Skin epidermis (tissue), 12 donors: ENCODE measurements around the gene SFSWAP.

Experiments used
- H3K27ac ChIP-seq, 21 experiments: fragments of 200-600 bp; sonication (generic) in 11 of 21; one replicate each; pipeline ENCODE4 v1.5.0; 2020; ENCODE audit warnings: mild to moderate bottlenecking in 3 of 21, inconsistent platforms in 2 of 21, moderate library complexity in 2 of 21
- H3K4me3 ChIP-seq, 7 experiments: fragments of 200-600 bp; sonication (generic) in 2 of 7; one replicate each; pipeline ENCODE4 v1.5.0; 2020; ENCODE audit warnings: inconsistent platforms in 2 of 7, mild to moderate bottlenecking in 2 of 7, moderate library complexity in 1 of 7

Gene SFSWAP

GRCh38 chr12:131827961-131828534 lies 117.2 kb downstream of the SFSWAP start, which contains the start of gene MMP17:
Gene MMP17, plus strand, starts transcription at chr12:131828393. Its CDS starts 102 bp downstream, at chr12:131828495.
- Histone ChIP-seq H3K4me3 (peak within 1 kb of the TSS; percentile 43 to 58 (median 47)), H3K27ac (peak within 1 kb of the TSS in 11 of 21 experiments; percentile 25 to 77 (median 54))

- H3K27ac ChIP-seq, result peak overlapping the region in 11 of 21 experiments; percentile 25 to 77 (median 54)
Observed at GRCh38 chr12:131828671-131829355, 117.9 kb downstream of the SFSWAP start.

GRCh38 chr12:131829356-131829747 lies 118.5 kb downstream of the SFSWAP start:
- H3K27ac ChIP-seq, result peak overlapping the region in 11 of 21 experiments; percentile 25 to 77 (median 54)

More at GRCh38 chr12:131828671-131829355, 117.9 kb downstream of the SFSWAP start:
- peak overlapping the region; percentile 43 to 58 (median 47) for H3K4me3 ChIP-seq

GRCh38 chr12:131829791-131830334 lies 119.0 kb downstream of the SFSWAP start:
- peak overlapping the region; percentile 43 to 58 (median 47) for H3K4me3 ChIP-seq
- peak overlapping the region in 16 of 21 experiments; percentile 27 to 78 (median 58) for H3K27ac ChIP-seq

More at GRCh38 chr12:131829356-131829747, 118.5 kb downstream of the SFSWAP start:
- H3K4me3 ChIP-seq, result peak overlapping the region; percentile 43 to 58 (median 47)

- peak overlapping the region; percentile 34 to 58 (median 47) for H3K4me3 ChIP-seq
Observed at GRCh38 chr12:131830335-131830913, 119.5 kb downstream of the SFSWAP start.

GRCh38 chr12:131830914-131831571 lies 120.2 kb downstream of the SFSWAP start:
- H3K27ac ChIP-seq, result peak overlapping the region in 19 of 21 experiments; percentile 17 to 78 (median 62)

More at GRCh38 chr12:131830335-131830913, 119.5 kb downstream of the SFSWAP start:
- H3K27ac ChIP-seq, result peak overlapping the region in 19 of 21 experiments; percentile 17 to 78 (median 62)

GRCh38 chr12:131831635-131832041 lies 120.7 kb downstream of the SFSWAP start:
- peak overlapping the region; percentile 34 to 58 (median 47) for H3K4me3 ChIP-seq

More at GRCh38 chr12:131830914-131831571, 120.2 kb downstream of the SFSWAP start:
- peak overlapping the region; percentile 34 to 58 (median 47) for H3K4me3 ChIP-seq

GRCh38 chr12:131832321-131833231 lies 121.7 kb downstream of the SFSWAP start:
- H3K4me3 ChIP-seq, result peak overlapping the region in 4 of 7 experiments; percentile 15 to 58 (median 19)
- peak overlapping the region in 10 of 21 experiments; percentile 3 to 45 (median 35) for H3K27ac ChIP-seq

More at GRCh38 chr12:131831635-131832041, 120.7 kb downstream of the SFSWAP start:
- peak overlapping the region in 17 of 21 experiments; percentile 38 to 78 (median 62) for H3K27ac ChIP-seq

GRCh38 chr12:131833288-131833895 lies 122.5 kb downstream of the SFSWAP start:
- no peak overlapping the region for H3K27ac ChIP-seq
- H3K4me3 ChIP-seq, result no peak overlapping the region

GRCh38 chr12:131833896-131834641 lies 123.2 kb downstream of the SFSWAP start:
- Histone ChIP-seq H3K4me3 (no peak overlapping the region), H3K27ac (no peak overlapping the region)

- no peak overlapping the region for H3K4me3 ChIP-seq
- no peak overlapping the region for H3K27ac ChIP-seq
Observed at GRCh38 chr12:131834798-131835615, 124.1 kb downstream of the SFSWAP start.

GRCh38 chr12:131835616-131836171 lies 124.8 kb downstream of the SFSWAP start:
- Histone ChIP-seq H3K27ac (no peak overlapping the region), H3K4me3 (no peak overlapping the region)

- H3K27ac ChIP-seq, result no peak overlapping the region
- no peak overlapping the region for H3K4me3 ChIP-seq
Observed at GRCh38 chr12:131836193-131836592, 125.3 kb downstream of the SFSWAP start.

- Histone ChIP-seq H3K4me3 (no peak overlapping the region), H3K27ac (no peak overlapping the region)
Observed at GRCh38 chr12:131836714-131837397, 126.0 kb downstream of the SFSWAP start.

- no peak overlapping the region for H3K4me3 ChIP-seq
- H3K27ac ChIP-seq, result no peak overlapping the region
Observed at GRCh38 chr12:131840643-131841416, 129.9 kb downstream of the SFSWAP start.
